ENCODE measurements around the gene PLB1.
"Not testable (repeated sequence)": the region's sequence is repeated elsewhere in the genome, so short reads cannot be mapped to it uniquely, and the experiment has no call there.

PLB1 gene

GRCh38 chr2:28648671-28649395 is 153.0 kb downstream of the PLB1 start:
- no peak for DNase-seq (ENCODE audit: low read depth)

GRCh38 chr2:28649481-28650265 is 153.8 kb downstream of the PLB1 start:
- DNase-seq (ENCODE audit: low read depth): peak; percentile 20

DNA sequence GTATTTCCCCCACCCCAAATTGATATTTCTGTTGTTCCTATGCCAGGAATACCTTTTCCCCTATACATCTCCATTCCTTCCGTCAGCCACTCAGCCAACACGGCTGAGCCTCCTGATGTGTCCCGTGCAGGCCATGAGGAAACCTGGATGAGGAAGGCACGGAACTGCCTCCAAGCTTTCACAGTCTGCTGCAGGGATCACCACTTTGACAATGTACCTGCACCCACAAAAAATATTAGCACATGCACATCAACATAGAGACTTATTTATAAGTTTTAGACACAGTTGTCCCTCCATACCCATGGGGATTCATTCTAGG is 154.4 kb downstream of the PLB1 start:
- DNase-seq (ENCODE audit: low read depth): no peak

DNA sequence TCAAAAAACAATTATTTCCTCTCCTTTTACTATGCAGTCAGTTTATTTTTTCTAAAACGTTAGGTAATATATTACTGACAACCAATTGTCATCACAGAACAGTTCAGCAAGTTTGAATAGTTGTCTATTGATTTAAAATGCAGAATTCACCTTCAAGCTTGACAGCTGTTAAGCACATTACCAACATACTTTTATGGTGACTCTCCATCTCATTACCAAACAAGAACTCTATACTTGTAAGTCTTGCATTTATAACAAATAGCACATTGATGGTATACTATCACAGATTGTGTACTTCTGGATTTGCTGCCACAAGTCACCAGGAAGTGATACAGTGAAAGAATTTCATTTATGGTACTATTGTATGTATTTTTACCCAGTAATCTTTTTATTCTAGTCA is 156.4 kb downstream of the PLB1 start:
- no peak for DNase-seq (ENCODE audit: low read depth)

GRCh38 chr2:28653892-28654662 is 158.2 kb downstream of the PLB1 start:
- no peak for DNase-seq (ENCODE audit: low read depth)

- DNase-seq (ENCODE audit: low read depth): no peak
Observed at GRCh38 chr2:28654663-28655320, 158.9 kb downstream of the PLB1 start.

GRCh38 chr2:28656937-28657615 is 161.2 kb downstream of the PLB1 start:
- DNase-seq (ENCODE audit: low read depth): peak; percentile 7

DNA sequence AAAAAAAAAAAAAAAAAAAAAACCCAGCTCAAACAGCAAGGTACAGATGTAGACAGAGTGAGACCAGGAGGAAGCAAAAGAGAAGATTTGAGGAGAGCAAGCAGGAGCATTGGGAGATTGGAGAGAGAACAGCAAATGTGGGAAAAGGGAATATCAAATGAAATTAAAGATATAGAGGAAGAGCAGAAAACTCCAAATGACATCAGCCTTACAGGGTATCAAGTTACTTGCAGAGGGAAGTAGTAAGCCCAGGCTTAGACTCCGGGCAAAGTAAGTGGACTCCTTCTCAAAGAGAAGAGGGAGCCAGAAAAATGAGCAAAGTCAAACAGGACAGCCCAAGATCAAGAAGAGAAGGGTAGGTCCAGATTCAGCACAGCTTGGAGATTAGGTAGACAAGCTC is 162.5 kb downstream of the PLB1 start:
- no peak for DNase-seq (ENCODE audit: low read depth)

DNA sequence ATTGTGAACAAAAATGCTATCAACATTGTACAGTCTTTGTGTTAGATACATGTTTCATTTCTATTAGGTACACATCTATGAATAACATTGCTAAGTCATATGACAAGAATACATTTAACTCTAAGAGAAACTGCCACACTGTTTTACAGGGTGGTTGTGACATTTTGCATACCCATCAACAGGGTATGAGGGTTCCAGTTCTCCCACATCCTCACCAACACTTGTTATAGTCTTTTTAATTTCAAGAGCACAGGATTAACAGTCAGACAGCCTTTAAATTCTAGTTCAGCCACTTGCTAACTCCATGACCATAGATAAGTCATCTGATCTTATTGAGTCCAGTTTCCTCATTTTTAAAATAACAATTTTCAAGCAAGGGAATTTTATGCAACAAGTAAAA is 163.3 kb downstream of the PLB1 start:
- DNase-seq (ENCODE audit: low read depth): no peak

DNA sequence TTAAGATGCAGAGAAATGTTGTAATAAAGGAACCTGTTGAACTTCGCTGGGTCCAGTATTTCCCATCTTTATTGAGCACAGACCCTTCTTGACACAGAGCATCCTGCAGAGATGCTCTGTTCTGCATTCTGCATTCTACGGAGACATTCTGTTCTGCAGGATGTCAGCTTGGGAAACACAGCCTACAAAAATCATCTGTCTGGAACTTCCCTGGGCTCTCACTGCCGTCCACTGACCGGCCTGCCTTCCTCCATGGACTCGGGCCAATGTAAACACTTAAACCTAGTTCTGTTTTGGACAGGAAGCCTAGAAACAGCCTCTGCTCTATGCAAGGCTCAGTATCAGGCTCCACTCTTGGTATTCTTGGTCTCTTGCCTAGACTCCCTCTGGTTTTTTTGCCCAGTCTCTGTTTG is 165.7 kb downstream of the PLB1 start:
- no peak for DNase-seq (ENCODE audit: low read depth)

DNA sequence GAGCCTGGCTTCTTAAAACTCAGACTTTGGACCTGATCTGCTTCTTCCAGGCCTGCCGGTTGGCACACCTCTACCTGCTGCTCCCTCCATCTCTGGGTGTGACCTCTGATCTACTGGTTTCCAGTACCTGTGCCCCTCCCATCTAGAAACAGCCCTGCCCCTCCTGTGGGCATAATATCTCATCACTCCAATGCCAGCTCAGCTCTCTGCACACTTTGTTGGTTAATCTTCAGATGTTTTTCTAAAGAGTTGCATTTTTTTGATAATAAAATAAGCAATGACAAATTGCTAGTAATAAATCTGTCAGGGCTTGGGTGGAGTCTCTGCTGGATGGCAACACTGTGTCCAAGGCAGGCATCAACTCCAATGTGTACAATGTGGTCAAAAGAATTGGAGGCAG is 166.2 kb downstream of the PLB1 start:
- no peak for DNase-seq (ENCODE audit: low read depth)

GRCh38 chr2:28662468-28663181 is 166.8 kb downstream of the PLB1 start:
- DNase-seq (ENCODE audit: low read depth): no peak

DNA sequence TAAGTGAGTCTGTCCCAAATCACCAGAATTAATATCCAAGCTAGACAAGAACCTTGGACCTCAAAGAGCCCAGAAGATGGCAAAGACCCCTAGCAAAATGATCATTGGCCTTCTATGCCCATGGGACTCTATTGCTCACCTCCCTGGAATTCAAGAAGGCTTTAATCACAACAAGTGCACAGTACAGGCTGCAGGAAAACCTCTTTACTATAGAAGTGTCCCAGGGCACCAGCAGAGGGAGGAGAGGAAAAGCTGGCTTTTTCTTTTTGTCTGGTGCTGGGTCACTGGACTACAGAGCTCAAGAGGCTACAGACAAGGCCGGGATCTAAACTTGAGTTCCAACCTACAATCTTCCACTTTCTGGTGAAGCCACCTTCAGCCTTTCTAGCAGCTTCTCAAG is 167.5 kb downstream of the PLB1 start:
- no peak for DNase-seq (ENCODE audit: low read depth)

- no peak for DNase-seq (ENCODE audit: low read depth)
Observed at GRCh38 chr2:28664120-28664842, 168.4 kb downstream of the PLB1 start.

DNA sequence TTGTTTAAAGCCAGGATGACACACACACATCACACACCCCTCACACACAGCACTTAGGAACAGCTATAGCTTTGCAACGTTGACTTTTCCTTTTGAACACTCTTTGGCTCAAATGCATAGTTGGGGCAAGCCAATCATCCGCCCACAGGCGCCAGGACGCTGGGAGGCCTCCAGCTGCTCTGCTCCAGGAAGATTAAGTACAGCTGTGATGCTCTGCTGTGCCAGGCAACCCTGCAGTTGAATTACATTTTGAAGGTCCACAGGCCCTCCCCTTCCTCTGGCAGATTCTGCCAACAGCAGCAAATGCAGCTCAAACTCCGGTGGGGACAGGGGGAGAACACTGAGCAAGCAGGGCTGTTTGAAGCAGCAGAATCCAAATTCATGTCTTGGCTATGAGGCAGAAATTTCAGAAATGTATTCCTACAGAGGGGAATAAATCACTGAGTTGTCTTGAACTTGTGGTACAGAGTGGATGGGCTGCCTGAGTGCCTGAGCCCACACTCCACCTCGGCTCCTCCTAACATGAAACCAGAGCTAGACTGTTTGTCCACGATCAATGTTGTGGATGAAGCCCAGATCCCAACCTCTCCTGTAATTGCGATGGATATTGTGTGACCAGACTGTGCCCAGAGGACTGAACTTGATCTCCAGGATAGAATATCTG is 169.3 kb downstream of the PLB1 start:
- DNase-seq (ENCODE audit: low read depth): no peak

DNA sequence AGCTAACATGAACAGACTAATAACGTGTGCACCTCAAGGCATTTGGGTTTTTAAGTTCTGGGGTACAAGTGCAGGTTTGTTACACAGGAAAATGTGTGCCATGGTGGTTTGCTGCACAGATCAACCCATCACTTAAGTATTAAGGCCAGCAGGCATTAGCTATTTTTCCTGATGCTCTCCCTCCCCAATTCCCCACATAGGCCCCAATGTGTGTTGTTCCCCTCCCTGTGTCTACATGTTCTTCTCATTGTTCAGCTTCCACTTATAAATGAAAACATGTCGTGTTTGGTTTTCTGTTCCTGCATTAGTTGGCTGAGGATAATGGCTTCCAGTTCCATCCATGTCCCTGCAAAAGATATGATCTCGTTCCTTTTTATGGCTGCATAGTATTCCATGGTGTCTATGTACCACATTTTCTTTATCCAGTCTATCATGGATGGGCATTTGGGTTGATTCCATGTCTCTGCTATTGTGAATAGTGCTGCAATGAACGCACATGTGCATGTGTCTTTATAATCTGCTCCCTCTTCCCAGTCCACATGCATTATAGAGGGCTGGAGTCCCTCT is 170.0 kb downstream of the PLB1 start:
- DNase-seq (ENCODE audit: low read depth): not testable (repeated sequence)

GRCh38 chr2:28666496-28667184 is 170.8 kb downstream of the PLB1 start:
- no peak for DNase-seq (ENCODE audit: low read depth)

DNA sequence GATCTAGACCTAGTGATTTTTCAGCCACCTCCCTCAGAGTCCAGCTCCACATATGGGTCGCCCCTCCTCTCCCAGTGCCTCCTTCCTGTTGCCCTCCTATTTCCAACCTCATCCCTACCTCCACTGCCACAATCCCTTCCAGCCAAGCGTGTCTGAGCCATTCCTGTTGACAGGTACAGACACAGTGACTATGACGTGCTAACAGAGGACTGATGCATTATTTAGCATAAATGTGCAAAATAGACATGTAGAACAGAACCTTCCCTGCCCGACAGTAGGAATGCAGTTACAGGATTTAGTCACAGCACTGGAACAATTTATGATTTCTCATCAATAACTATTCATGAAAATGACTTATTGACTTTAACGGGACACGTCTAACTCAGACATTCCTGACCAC is 171.4 kb downstream of the PLB1 start:
- DNase-seq (ENCODE audit: low read depth): no peak
